Activated CD8-positive, alpha-beta T cell treated with anti-CD3 and anti-CD28 coated beads for 36 hours (primary cell): ENCODE results near the gene TYMP. TPM values are rescaled to one million over a fixed set of nuclear protein-coding genes. Genes with fewer than 3 reads are reported as not detected.

Experiments
- ATAC-seq: fragments of 200-7000 bp; cut with Tn5 transposase; one replicate; pipeline ENCODE4 v1.10.0; 2021; ENCODE audit warnings: mild to moderate bottlenecking, moderate library complexity
- CTCF ChIA-PET: fragments of 350-600 bp; sonication (Branson Sonifier 250); formaldehyde crosslinking; loops from one replicate; lab custom pipeline; 2021; ENCODE audit warnings: antibody characterized with exemption; lab: Charles Lee
- POLR2A ChIA-PET: fragments of 350-600 bp; sonication (Branson Sonifier 250); formaldehyde crosslinking; loops from one replicate; lab custom pipeline; 2021; ENCODE audit warnings: antibody characterized with exemption; lab: Charles Lee
- DNase-seq: peaks from one replicate; pipeline ENCODE4 v3.0.0-alpha.2; 2020
- H3K27ac Mint-ChIP-seq: one replicate; pipeline ENCODE4 v1.8.0; 2021; ENCODE audit warnings: mild to moderate bottlenecking, mixed read lengths
- H3K27me3 Mint-ChIP-seq: one replicate; pipeline ENCODE4 v1.8.0; 2021; ENCODE audit warnings: mixed read lengths
- H3K36me3 Mint-ChIP-seq: one replicate; pipeline ENCODE4 v1.8.0; 2021; ENCODE audit warnings: low read depth, mixed read lengths
- H3K4me1 Mint-ChIP-seq: one replicate; pipeline ENCODE4 v1.8.0; 2021; ENCODE audit warnings: low read depth, mixed read lengths
- H3K4me3 Mint-ChIP-seq: one replicate; pipeline ENCODE4 v1.8.0; 2021; ENCODE audit warnings: mild to moderate bottlenecking, moderate library complexity, mixed read lengths
- H3K9me3 Mint-ChIP-seq: one replicate; pipeline ENCODE4 v1.8.0; 2021; ENCODE audit warnings: mixed read lengths
- intact Hi-C: fragments of 100-400 bp; cut with micrococcal nuclease; formaldehyde crosslinking; loops from one replicate; pipeline ENCODE4 v1.10.0; 2022
- total RNA-seq, 2 experiments: library from RNA; stranded (reverse); gene quantifications; one replicate each; pipeline ENCODE4 v1.2.3, GENCODE V29; 2021
- TF ChIP-seq, protein P1 (sequence below): fragments of 200-600 bp; IDR thresholded peaks from one replicate; pipeline ENCODE4 v1.8.0; 2022; ENCODE audit warnings: antibody characterized with exemption, mild to moderate bottlenecking

The TYMP gene
- total RNA-seq, 2 experiments from 2014 or later, result 24.2 to 24.7 TPM

DNA sequence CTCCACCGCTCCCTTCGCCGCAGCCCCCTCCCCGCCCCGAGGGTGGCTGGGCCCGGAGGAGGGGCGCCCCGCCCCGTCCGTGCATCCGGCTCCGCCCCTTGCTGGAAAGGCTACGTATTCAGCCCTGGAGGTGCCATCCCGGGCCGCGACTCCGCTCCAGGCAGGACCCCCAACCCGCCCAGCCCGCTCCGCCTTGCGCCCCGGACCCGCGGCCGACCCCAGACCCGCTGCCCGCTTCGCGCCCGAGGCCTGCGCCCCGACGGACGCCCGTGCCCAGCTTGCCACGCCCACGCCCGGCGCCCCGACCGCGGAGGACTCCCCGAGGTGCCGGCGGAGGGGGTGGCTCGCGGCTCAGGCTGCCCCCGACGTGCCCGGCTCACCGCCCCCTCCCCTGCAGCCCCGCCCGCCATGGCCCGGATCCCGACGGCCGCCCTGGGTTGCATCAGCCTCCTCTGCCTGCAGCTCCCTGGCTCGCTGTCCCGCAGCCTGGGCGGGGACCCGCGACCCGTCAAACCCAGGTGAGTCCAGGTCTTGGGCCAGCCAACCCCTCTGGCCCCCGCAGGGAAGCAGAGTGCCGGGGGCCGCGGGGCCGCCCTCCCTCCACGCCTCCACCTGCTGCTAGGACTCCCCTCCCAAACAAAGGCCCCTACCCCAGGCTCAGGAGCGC, 48.2 kb downstream of the TYMP start, which contains the start of gene ADM2:
ADM2 (plus strand) TSS at position 104 of the 667 bp plus-strand sequence; CDS start at position 409, 305 bp downstream.
- H3K36me3 Mint-ChIP-seq, result no peaks in the 10 kb centered on the region
- peaks cover 6% of the 10 kb centered on the region for H3K27me3 Mint-ChIP-seq
- H3K27ac Mint-ChIP-seq, result peak within 1 kb of the TSS; percentile 63
- H3K4me3 Mint-ChIP-seq, result peak within 1 kb of the TSS; percentile 79
- POLR2A ChIA-PET, result interaction anchor here (0.7 to 1.7 kb wide), 2 partner anchors 13 to 44 kb away, joined by 3 to 4 read pairs; partner anchors contain the start of gene SCO2
- H3K9me3 Mint-ChIP-seq, result no peaks in the 10 kb centered on the region
- peaks cover 3% of the 10 kb centered on the region for H3K4me1 Mint-ChIP-seq
- CTCF ChIA-PET, result interaction anchor here (0.8 to 1.0 kb wide), 2 partner anchors 16 to 17 kb away, joined by 3 to 5 read pairs; no protein-coding TSS in a partner anchor
- intact Hi-C loops, result no loop called here
- TF ChIP-seq, protein P1, sequence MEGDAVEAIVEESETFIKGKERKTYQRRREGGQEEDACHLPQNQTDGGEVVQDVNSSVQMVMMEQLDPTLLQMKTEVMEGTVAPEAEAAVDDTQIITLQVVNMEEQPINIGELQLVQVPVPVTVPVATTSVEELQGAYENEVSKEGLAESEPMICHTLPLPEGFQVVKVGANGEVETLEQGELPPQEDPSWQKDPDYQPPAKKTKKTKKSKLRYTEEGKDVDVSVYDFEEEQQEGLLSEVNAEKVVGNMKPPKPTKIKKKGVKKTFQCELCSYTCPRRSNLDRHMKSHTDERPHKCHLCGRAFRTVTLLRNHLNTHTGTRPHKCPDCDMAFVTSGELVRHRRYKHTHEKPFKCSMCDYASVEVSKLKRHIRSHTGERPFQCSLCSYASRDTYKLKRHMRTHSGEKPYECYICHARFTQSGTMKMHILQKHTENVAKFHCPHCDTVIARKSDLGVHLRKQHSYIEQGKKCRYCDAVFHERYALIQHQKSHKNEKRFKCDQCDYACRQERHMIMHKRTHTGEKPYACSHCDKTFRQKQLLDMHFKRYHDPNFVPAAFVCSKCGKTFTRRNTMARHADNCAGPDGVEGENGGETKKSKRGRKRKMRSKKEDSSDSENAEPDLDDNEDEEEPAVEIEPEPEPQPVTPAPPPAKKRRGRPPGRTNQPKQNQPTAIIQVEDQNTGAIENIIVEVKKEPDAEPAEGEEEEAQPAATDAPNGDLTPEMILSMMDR, result no peak
- ATAC-seq (peak; percentile 83), DNase-seq (peak; percentile 71)

DNA sequence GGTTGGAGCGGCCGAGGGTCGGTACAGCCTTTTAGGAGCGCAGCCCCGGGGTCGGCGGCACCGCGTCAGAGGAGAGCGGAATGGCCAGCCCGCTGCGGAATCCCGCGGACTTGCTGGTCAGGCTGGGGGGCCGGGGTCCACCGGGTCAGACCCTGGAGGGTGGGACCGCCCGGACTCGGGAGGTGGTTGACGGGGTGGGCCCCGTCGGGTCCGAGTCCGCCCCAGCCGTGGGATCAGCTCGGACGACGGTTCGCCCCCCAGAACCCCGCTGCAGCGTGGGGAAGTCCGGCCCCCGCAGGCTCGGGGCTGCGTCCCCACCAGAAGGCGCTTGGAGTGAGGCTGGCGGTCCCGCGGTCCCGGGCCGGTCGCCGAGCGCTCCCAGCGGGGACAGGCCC, 48.8 kb downstream of the TYMP start:
- no peaks in the 10 kb centered on the region for H3K36me3 Mint-ChIP-seq
- intact Hi-C loops, result no loop called here
- H3K4me1 Mint-ChIP-seq, result peaks cover 3% of the 10 kb centered on the region
- ChIA-PET POLR2A (interaction anchor here (0.7 kb wide), 1 partner anchor 45 kb away, joined by 3 read pairs; the partner anchor contains the start of gene SCO2), CTCF (interaction anchor here (0.8 to 1.0 kb wide), 2 partner anchors 17 to 18 kb away, joined by 3 to 5 read pairs; no protein-coding TSS in a partner anchor)
- H3K9me3 Mint-ChIP-seq, result no peaks in the 10 kb centered on the region
- no peak overlapping the region for H3K27ac Mint-ChIP-seq
- H3K4me3 Mint-ChIP-seq, result peak overlapping the region; percentile 65
- DNase-seq (no peak), ATAC-seq (no peak)
- H3K27me3 Mint-ChIP-seq, result peaks cover 6% of the 10 kb centered on the region
- TF ChIP-seq, protein P1, result no peak

DNA sequence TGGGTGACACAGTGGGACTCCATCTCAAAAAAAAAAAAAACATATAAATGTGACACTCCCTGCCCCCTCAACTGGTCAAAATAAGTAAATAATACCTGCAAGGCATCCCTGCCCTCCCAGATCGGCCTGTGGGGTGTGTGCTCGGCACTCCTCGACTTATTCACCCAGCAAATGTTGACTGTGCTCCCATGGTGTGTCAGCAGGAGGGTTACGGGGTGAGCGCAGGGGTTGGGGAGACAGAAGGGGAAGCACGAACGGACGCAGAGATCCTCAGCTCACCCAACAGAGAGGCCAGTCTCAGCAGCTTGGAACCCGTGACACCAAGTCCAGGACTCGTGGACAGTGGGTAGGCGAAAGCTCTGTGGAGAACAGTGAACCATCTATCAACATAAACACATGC, 50.1 kb downstream of the TYMP start:
- CTCF ChIA-PET, result interaction anchor here (0.9 to 1.2 kb wide), 3 partner anchors 19 to 141 kb away, joined by 3 read pairs; partner anchors contain the start of gene SCO2
- ATAC-seq (no peak), DNase-seq (no peak)
- intact Hi-C loops, result no loop called here
- Mint-ChIP-seq H3K27me3 (peaks cover 6% of the 10 kb centered on the region), H3K27ac (no peak overlapping the region), H3K4me1 (peaks cover 8% of the 10 kb centered on the region), H3K4me3 (peak overlapping the region; percentile 65), H3K36me3 (no peaks in the 10 kb centered on the region), H3K9me3 (no peaks in the 10 kb centered on the region)
- POLR2A ChIA-PET, result interaction anchor here (0.8 to 1.2 kb wide), 2 partner anchors 17 to 515 kb away, joined by 3 read pairs; no protein-coding TSS in a partner anchor
- TF ChIP-seq, protein P1, result no peak

DNA sequence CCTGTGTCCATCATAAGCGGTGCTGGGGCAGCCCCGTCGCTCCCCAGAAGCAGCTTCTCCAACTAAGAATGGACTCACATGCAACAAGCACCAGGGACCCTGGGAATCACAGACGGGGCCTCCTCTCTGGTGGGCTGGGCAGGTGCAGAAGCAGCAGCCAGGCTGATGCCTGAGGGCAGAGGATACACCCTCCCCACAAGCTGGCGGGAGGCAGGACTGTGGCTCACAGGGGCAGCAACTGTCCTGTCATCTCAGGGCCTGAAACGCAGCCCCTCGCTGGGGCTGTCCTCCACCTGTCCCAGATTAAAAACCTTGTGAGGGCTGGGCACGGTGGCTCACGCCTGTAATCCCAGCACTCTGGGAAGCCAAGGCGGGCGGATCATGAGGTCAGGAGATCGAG, 51.9 kb downstream of the TYMP start:
- POLR2A ChIA-PET, result interaction anchor here (0.6 to 1.1 kb wide), 4 partner anchors 8 to 93 kb away, joined by 3 to 4 read pairs (median 3); partner anchors contain the start of genes MIOX and SCO2
- CTCF ChIA-PET, result interaction anchor here (1.2 to 1.5 kb wide), 2 partner anchors 20 to 48 kb away, joined by 4 read pairs; partner anchors contain the start of gene SCO2
- peaks cover 20% of the 10 kb centered on the region for H3K4me1 Mint-ChIP-seq
- no peak overlapping the region for H3K4me3 Mint-ChIP-seq
- H3K27me3 Mint-ChIP-seq, result peaks cover 6% of the 10 kb centered on the region
- no peaks in the 10 kb centered on the region for H3K9me3 Mint-ChIP-seq
- DNase-seq (no peak), ATAC-seq (no peak)
- intact Hi-C loops, result no loop called here
- TF ChIP-seq, protein P1, result no peak
- H3K27ac Mint-ChIP-seq, result no peak overlapping the region
- peaks cover 1% of the 10 kb centered on the region for H3K36me3 Mint-ChIP-seq
